Loucy (cell line): ENCODE results near the gene PAM.

Experiments used
- H2AFZ ChIP-seq: fragments of 200-600 bp; sonication (generic); 2 replicates; pipeline ENCODE4 v1.6.0; 2016; ENCODE audit warnings: antibody characterized with exemption, mild to moderate bottlenecking, low read length, moderate library complexity
- H3F3A ChIP-seq: fragments of 200-600 bp; 2 replicates; pipeline ENCODE4 v1.6.0; 2016; ENCODE audit warnings: antibody characterized with exemption, low read depth, mild to moderate bottlenecking
- H3K27me3 ChIP-seq: fragments of 200-600 bp; sonication (generic); 2 replicates; pipeline ENCODE4 v1.6.1; 2014; ENCODE audit warnings: low read length, mild to moderate bottlenecking; ENCODE audit not compliant: insufficient read depth, poor library complexity, severe bottlenecking
- H3K36me3 ChIP-seq: fragments of 200-600 bp; sonication (generic); 2 replicates; pipeline ENCODE4 v1.6.1; 2016; ENCODE audit warnings: low read length; ENCODE audit not compliant: insufficient read depth
- H3K4me1 ChIP-seq: fragments of 200-600 bp; sonication (generic); 2 replicates; pipeline ENCODE4 v1.5.1; 2014; ENCODE audit warnings: low read length, mild to moderate bottlenecking; ENCODE audit not compliant: insufficient read depth, poor library complexity, severe bottlenecking
- H3K4me2 ChIP-seq: fragments of 200-600 bp; sonication (generic); 2 replicates; pipeline ENCODE4 v1.6.0; 2014; ENCODE audit warnings: antibody characterized with exemption, low read length, low read depth, mild to moderate bottlenecking; ENCODE audit not compliant: poor library complexity, severe bottlenecking
- H3K4me3 ChIP-seq: fragments of 200-600 bp; sonication (generic); 2 replicates; pipeline ENCODE4 v1.5.1; 2014; ENCODE audit warnings: low read length, mild to moderate bottlenecking, mixed read lengths; ENCODE audit not compliant: poor library complexity, severe bottlenecking
- H3K79me2 ChIP-seq: fragments of 200-600 bp; sonication (generic); 2 replicates; pipeline ENCODE4 v1.6.1; 2014; ENCODE audit warnings: low read length; ENCODE audit not compliant: insufficient read depth
- H3K9ac ChIP-seq: fragments of 200-600 bp; sonication (generic); 2 replicates; pipeline ENCODE4 v1.6.0; 2014; ENCODE audit warnings: mild to moderate bottlenecking, low read depth, low read length, moderate library complexity; ENCODE audit not compliant: poor library complexity, severe bottlenecking
- H3K9me2 ChIP-seq: fragments of 200-600 bp; sonication (generic); replicated peaks from 2 replicates; pipeline ENCODE4 v1.6.1; 2016; ENCODE audit warnings: low read depth, low read length, mixed read lengths
- H3K9me3 ChIP-seq: fragments of 200-600 bp; sonication (generic); 2 replicates; pipeline ENCODE4 v1.6.1; 2014; ENCODE audit warnings: mild to moderate bottlenecking, antibody characterized with exemption, low read length, low read depth; ENCODE audit not compliant: insufficient read depth
- H4K20me1 ChIP-seq: fragments of 200-600 bp; sonication (generic); 2 replicates; pipeline ENCODE4 v1.6.0; 2014; ENCODE audit warnings: antibody characterized with exemption, low read length, mild to moderate bottlenecking; ENCODE audit not compliant: insufficient read depth, poor library complexity, severe bottlenecking
- CTCF ChIP-seq: fragments of 200-600 bp; sonication (generic); conservative IDR thresholded peaks from 2 replicates; pipeline ENCODE4 v1.5.1; 2014; ENCODE audit warnings: mild to moderate bottlenecking, antibody characterized with exemption, low read length
- EZH2phosphoT487 ChIP-seq: fragments of 200-600 bp; IDR thresholded peaks from 2 replicates; pipeline ENCODE4 v1.6.1; 2018; ENCODE audit warnings: antibody characterized with exemption, mild to moderate bottlenecking, moderate library complexity, borderline replicate concordance

PAM gene

GRCh38 chr5:102737161-102737560, 17.9 kb upstream of the PAM start:
- H3F3A ChIP-seq, result no peaks in the 10 kb centered on the region
- H3K4me2 ChIP-seq, result no peak overlapping the region
- no peaks in the 10 kb centered on the region for H3K9me3 ChIP-seq
- no peaks in the 10 kb centered on the region for H3K79me2 ChIP-seq
- no peaks in the 10 kb centered on the region for H4K20me1 ChIP-seq
- H3K9me2 ChIP-seq, result no peaks in the 10 kb centered on the region
- no peak overlapping the region for H3K9ac ChIP-seq
- H3K36me3 ChIP-seq, result no peaks in the 10 kb centered on the region
- H3K4me1 ChIP-seq, result no peaks in the 10 kb centered on the region
- no peaks in the 10 kb centered on the region for H3K27me3 ChIP-seq
- H2AFZ ChIP-seq, result no peak overlapping the region
- no peak overlapping the region for H3K4me3 ChIP-seq
- TF ChIP-seq CTCF (no peak), EZH2phosphoT487 (no peak)

- Histone ChIP-seq H3K4me3 (no peak overlapping the region), H3F3A (no peaks in the 10 kb centered on the region), H4K20me1 (no peaks in the 10 kb centered on the region), H3K9me2 (no peaks in the 10 kb centered on the region), H3K27me3 (no peaks in the 10 kb centered on the region), H3K4me1 (no peaks in the 10 kb centered on the region), H3K9ac (no peak overlapping the region), H3K9me3 (no peaks in the 10 kb centered on the region), H3K4me2 (no peak overlapping the region), H3K79me2 (no peaks in the 10 kb centered on the region), H2AFZ (no peak overlapping the region), H3K36me3 (no peaks in the 10 kb centered on the region)
- no peak for TF ChIP-seq CTCF
- no peak for TF ChIP-seq EZH2phosphoT487
Measured at GRCh38 chr5:102737805-102738469, 17.2 kb upstream of the PAM start.

GRCh38 chr5:102740515-102740914, 14.6 kb upstream of the PAM start:
- no peaks in the 10 kb centered on the region for H3K27me3 ChIP-seq
- 0 out of 2 replicates have a peak overlapping the region, but pooled peaks have one; percentile 49 for H2AFZ ChIP-seq
- H3K4me1 ChIP-seq, result no peaks in the 10 kb centered on the region
- TF ChIP-seq EZH2phosphoT487 (no peak), CTCF (no peak)
- H3K4me2 ChIP-seq, result no peak overlapping the region
- H3K9me2 ChIP-seq, result no peaks in the 10 kb centered on the region
- no peaks in the 10 kb centered on the region for H4K20me1 ChIP-seq
- no peaks in the 10 kb centered on the region for H3F3A ChIP-seq
- H3K79me2 ChIP-seq, result no peaks in the 10 kb centered on the region
- H3K9me3 ChIP-seq, result no peaks in the 10 kb centered on the region
- no peak overlapping the region for H3K4me3 ChIP-seq
- H3K36me3 ChIP-seq, result no peaks in the 10 kb centered on the region
- H3K9ac ChIP-seq, result no peak overlapping the region
